Thyroid gland (tissue), 4 donors: ENCODE measurements around the gene NCMAP. TPM values are rescaled to one million over a fixed set of nuclear protein-coding genes. Genes with fewer than 3 reads are reported as not detected.

Experiments used
- DNase-seq, 2 donors: peaks; one replicate each; pipeline ENCODE4 v3.0.0-alpha.2; 2019
- H3K27ac ChIP-seq, 3 donors: fragments of 200-600 bp; sonication (generic); 1 replicate in 2 of 3; 2 replicates in 1 of 3; pipeline ENCODE4 v1.5.1; 2016 to 2019; ENCODE audit warnings: mild to moderate bottlenecking in 1 of 3, moderate library complexity in 1 of 3
- H3K27me3 ChIP-seq: fragments of 200-600 bp; sonication (generic); one replicate; pipeline ENCODE4 v1.5.1; 2019
- H3K36me3 ChIP-seq, 2 donors: fragments of 200-600 bp; sonication (generic); one replicate each; pipeline ENCODE4 v1.5.1; 2016 to 2019
- H3K4me1 ChIP-seq, 2 donors: fragments of 200-600 bp; sonication (generic); one replicate each; pipeline ENCODE4 v1.5.1; 2017 to 2019
- H3K4me3 ChIP-seq, 3 donors: fragments of 200-600 bp; sonication (generic); replicated peaks in 1 of 3; 1 replicate in 2 of 3; 2 replicates in 1 of 3; pipeline ENCODE4 v1.5.1; 2016; ENCODE audit warnings: mild to moderate bottlenecking in 1 of 3
- H3K9me3 ChIP-seq: fragments of 200-600 bp; sonication (generic); one replicate; pipeline ENCODE4 v1.5.1; 2017
- CTCF ChIP-seq, 6 experiments: fragments of 200-600 bp in 3 of 6; fragments of 450-650 bp in 3 of 6; sonication (generic) in 3 of 6; IDR thresholded peaks; one replicate each; pipeline ENCODE4 v1.5.1; 2016 to 2019; ENCODE audit warnings: antibody characterized with exemption in 6 of 6, mild to moderate bottlenecking in 2 of 6, inconsistent platforms in 1 of 6, moderate library complexity in 1 of 6
- POLR2A ChIP-seq, 2 donors: fragments of 450-650 bp; IDR thresholded peaks; one replicate each; pipeline ENCODE4 v1.6.1; 2017; ENCODE audit warnings: antibody characterized with exemption in 2 of 2, mild to moderate bottlenecking in 2 of 2, moderate library complexity in 1 of 2
- WGBS, 2 donors: methylation state at CpG; one replicate each; pipeline ENCODE4 v1.1.5; 2017; 5-methylcytosine and 5-hydroxymethylcytosine counted together
- intact Hi-C: fragments of 100-400 bp; cut with DNase I; formaldehyde crosslinking; loops from one replicate; pipeline ENCODE4 v1.15.1; 2023
- small RNA-seq: library from RNA; depleted of rRNA; stranded (forward); fragments of <200 nt; gene quantifications from one replicate; pipeline ENCODE3, GENCODE V24; 2016
- total RNA-seq, 4 donors: library from RNA; depleted of rRNA; stranded (reverse); fragments of >200 nt; gene quantifications; one replicate each; pipeline ENCODE4 v1.2.3, GENCODE V29; 2016

NCMAP gene
- total RNA-seq, 4 donors from 2014 or later: 2.8 to 9.4 (median 7.3) TPM

DNA sequence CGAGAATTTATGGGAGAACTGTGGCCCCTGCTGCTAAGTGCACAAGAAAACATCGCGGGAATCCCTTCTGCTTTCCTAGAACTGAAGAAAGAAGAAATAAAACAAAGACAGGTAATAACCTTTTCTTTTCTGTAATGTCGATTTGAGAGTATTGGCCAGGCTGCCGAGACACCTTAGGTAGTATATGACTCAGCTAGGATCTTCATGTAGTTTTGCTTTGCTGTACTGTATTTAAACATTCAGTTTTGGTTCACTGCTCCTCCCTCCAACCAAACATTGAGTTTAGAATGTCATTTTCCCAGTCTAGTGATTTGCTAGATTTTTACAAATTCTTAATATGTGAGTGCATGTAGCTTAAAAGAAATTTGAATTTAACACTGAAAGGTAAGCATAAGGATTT is 93.0 kb downstream of the NCMAP start:
- DNase-seq: no peak
- Histone ChIP-seq H3K9me3 (no peaks in the 10 kb centered on the region), H3K36me3 (peaks cover 75 to 79% of the 10 kb centered on the region in 2 donors), H3K4me3 (no peak overlapping the region), H3K27me3 (no peaks in the 10 kb centered on the region), H3K27ac (no peak overlapping the region), H3K4me1 (peaks cover 13 to 17% of the 10 kb centered on the region in 2 donors)
- TF ChIP-seq CTCF (IDR thresholded peaks at IDR 0.05) (no peak), POLR2A (IDR thresholded peaks at IDR 0.05) (no peak)
- 92 to 94% methylated on average over 5 of the region's 5 CpGs for WGBS, 2 donors
- intact Hi-C loops: no loop called here

DNA sequence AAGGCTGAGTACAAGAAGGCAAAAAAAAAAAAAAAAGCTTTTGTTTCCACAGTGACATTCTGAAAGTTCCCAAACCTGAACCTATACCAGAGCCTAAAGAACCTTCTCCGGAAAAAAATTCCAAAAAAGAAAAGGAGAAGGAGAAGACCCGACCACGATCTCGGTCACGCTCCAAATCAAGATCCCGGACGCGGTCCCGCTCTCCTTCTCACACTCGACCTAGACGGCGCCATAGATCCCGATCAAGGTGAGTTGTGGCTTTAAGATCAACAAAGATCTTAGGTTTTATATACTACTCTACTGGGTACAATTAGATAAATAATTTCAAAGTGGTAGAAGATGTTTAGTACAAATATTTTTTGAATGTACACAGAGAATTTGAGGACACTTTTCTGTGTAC is 96.5 kb downstream of the NCMAP start:
- Histone ChIP-seq H3K27ac (no peak overlapping the region), H3K27me3 (no peaks in the 10 kb centered on the region), H3K4me3 (no peak overlapping the region), H3K36me3 (peaks cover 96 to 100% of the 10 kb centered on the region in 2 donors), H3K4me1 (no peaks in the 10 kb centered on the region), H3K9me3 (no peaks in the 10 kb centered on the region)
- no peak for DNase-seq
- TF ChIP-seq CTCF (IDR thresholded peaks at IDR 0.05): no peak
- TF ChIP-seq POLR2A (IDR thresholded peaks at IDR 0.05): no peak
- intact Hi-C loops: no loop called here
- 94 to 95% methylated on average over 13 of the region's 13 CpGs for WGBS, 2 donors

DNA sequence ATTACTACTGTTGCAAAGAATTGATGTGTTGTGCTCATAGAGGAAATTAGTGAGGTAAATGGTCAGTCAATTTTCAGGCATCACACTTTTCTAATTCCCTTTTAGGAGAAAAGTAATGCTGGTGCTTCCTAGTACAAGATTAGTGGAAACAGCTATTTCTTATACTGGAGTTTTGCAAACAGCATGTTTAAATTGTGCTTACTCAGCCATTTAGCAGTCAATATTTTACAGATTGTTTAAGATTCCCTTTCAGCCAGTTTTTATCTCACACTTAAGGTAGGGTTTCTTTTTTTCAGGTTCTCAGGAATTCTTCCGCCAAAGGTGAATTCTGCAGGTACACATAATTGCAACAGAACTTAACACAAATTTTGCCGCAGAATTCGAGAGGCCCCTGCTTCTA is 98.1 kb downstream of the NCMAP start:
- Histone ChIP-seq H3K9me3 (no peaks in the 10 kb centered on the region), H3K36me3 (peaks cover 91 to 100% of the 10 kb centered on the region in 2 donors), H3K4me1 (no peaks in the 10 kb centered on the region), H3K4me3 (no peak overlapping the region), H3K27ac (no peak overlapping the region), H3K27me3 (no peaks in the 10 kb centered on the region)
- no peak for DNase-seq
- intact Hi-C loops: no loop called here
- TF ChIP-seq POLR2A (IDR thresholded peaks at IDR 0.05) (no peak), CTCF (IDR thresholded peaks at IDR 0.05) (no peak)
- 98 to 99% methylated on average over 3 of the region's 3 CpGs for WGBS, 2 donors

DNA sequence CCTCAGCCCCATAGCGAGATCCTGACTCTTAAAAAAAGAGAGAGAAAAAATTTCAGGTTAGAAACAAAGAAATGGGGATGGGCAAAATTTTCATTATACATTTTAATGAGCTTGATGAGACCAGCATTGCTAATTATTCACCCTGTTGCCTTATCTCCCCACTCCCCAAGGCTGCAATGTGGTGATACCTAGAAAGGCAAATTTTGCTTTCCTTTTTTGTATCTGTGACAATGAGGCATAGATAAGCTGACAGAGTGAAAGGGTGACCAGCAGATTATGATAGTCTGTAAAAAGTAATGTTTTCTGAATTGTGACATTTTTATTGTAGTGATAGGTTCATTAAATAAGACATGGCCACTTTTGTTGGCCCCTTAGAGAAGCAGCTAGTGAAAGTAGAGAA is 100.2 kb downstream of the NCMAP start:
- 96 to 100% methylated on average over 1 of the region's 1 CpG for WGBS, 2 donors
- no peaks in the 10 kb centered on the region for H3K4me1 ChIP-seq
- no peaks in the 10 kb centered on the region for H3K9me3 ChIP-seq
- no peak for TF ChIP-seq POLR2A (IDR thresholded peaks at IDR 0.05)
- peaks cover 79 to 93% of the 10 kb centered on the region in 2 donors for H3K36me3 ChIP-seq
- DNase-seq: no peak
- no peak overlapping the region for H3K27ac ChIP-seq
- H3K4me3 ChIP-seq: no peak overlapping the region
- intact Hi-C loops: no loop called here
- no peaks in the 10 kb centered on the region for H3K27me3 ChIP-seq

GRCh38 chr1:24657781-24658180 is 101.9 kb downstream of the NCMAP start:
- no peaks in the 10 kb centered on the region for H3K27me3 ChIP-seq
- no peak overlapping the region for H3K27ac ChIP-seq
- no peak for DNase-seq
- H3K36me3 ChIP-seq: peaks cover 79 to 93% of the 10 kb centered on the region in 2 donors
- no peaks in the 10 kb centered on the region for H3K4me1 ChIP-seq
- TF ChIP-seq POLR2A (IDR thresholded peaks at IDR 0.05) (no peak), CTCF (IDR thresholded peaks at IDR 0.05) (no peak)
- intact Hi-C loops: no loop called here
- 90 to 95% methylated on average over 3 of the region's 3 CpGs for WGBS, 2 donors
- no peaks in the 10 kb centered on the region for H3K9me3 ChIP-seq
- no peak overlapping the region for H3K4me3 ChIP-seq

Small RNA genes lying within 50 kb of the gene (small RNA-seq; reads per million reads assigned to genes)
- not detected for gene RF00019

Other genes with a start within 250 kb of the NCMAP start
- gene GRHL3, start 236.7 kb upstream of the NCMAP start, total RNA-seq: under 1 TPM in 2 of 4 donors, not detected in 2; 0.11 to 0.27 TPM
- 1 to 10 TPM; 5.2 to 8.9 (median 7.0) TPM for gene STPG1, start 142.3 kb upstream of the NCMAP start, total RNA-seq
- 100 to 1,000 TPM in 3 of 4 donors, 10 to 100 TPM in 1; 71.2 to 145 (median 121) TPM for gene NIPAL3, start 140.3 kb upstream of the NCMAP start, total RNA-seq
- 10 to 100 TPM; 25.6 to 37.9 (median 35.2) TPM for gene RCAN3, start 53.3 kb upstream of the NCMAP start, total RNA-seq
- 100 to 1,000 TPM in 3 of 4 donors, 10 to 100 TPM in 1; 89.6 to 137 (median 120) TPM for gene SRRM1, start 87.2 kb downstream of the NCMAP start, total RNA-seq
- gene CLIC4, start 189.4 kb downstream of the NCMAP start, total RNA-seq: 100 to 1,000 TPM in 2 of 4 donors, 10 to 100 TPM in 2; 53.0 to 151 (median 95.3) TPM